Fibroblast of lung (primary cell): ENCODE results near the gene CTTNBP2NL.

Source experiments
- CTCF ChIP-seq, 2 donors: IDR thresholded peaks in 1 of 2; conservative IDR thresholded peaks in 1 of 2; 1 replicate in 1 of 2; 2 replicates in 1 of 2; pipeline ENCODE4 v1.5.1; 2011 to 2012; ENCODE audit warnings: low read length in 2 of 2, control low read depth in 1 of 2, inconsistent platforms in 1 of 2, low read depth in 1 of 2, mild to moderate bottlenecking in 1 of 2
- EZH2 ChIP-seq: IDR thresholded peaks from 2 replicates; pipeline ENCODE4 v1.5.1; 2012; ENCODE audit warnings: low read length, control low read depth, mild to moderate bottlenecking; ENCODE audit errors: missing control alignments

- TF ChIP-seq CTCF (conservative IDR thresholded peaks at IDR 0.05 in 1 of 2, IDR thresholded peaks at IDR 0.05 in 1 of 2; ENCODE audit: low read depth in 1 of 2, low read length in 2 of 2) (no peak), EZH2 (no peak)
These were observed 113.7 kb downstream of the CTTNBP2NL start for GRCh38 chr1:112509660-112510178.
